GM12872 (cell line): ENCODE data around the gene RPUSD2.

Source experiments
- TF ChIP-seq, protein P1 (sequence below): IDR thresholded peaks from 3 replicates; pipeline ENCODE4 v1.5.1; 2011; ENCODE audit warnings: low read depth, mild to moderate bottlenecking, low read length, moderate library complexity; ENCODE audit not compliant: insufficient read depth

Gene RPUSD2

DNA sequence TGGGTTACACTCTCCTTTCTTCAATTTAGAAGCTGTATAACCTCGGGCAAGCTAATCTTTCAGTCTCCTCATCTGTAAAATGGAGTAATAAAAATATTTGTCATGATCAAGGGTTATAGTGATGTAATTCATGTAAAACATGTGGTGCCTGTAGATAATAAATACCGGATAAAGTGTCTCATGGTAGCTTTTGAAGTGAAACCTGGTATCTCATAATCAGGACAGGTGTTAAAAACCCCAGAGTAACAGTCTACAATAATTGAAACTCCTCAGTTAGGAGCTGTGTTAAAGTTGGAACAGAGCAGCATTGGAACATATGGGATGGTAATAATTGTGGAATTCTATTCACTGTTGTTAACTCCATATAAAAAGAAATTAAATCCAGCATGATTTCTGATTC is 24.1 kb downstream of the RPUSD2 start:
- TF ChIP-seq, protein P1, sequence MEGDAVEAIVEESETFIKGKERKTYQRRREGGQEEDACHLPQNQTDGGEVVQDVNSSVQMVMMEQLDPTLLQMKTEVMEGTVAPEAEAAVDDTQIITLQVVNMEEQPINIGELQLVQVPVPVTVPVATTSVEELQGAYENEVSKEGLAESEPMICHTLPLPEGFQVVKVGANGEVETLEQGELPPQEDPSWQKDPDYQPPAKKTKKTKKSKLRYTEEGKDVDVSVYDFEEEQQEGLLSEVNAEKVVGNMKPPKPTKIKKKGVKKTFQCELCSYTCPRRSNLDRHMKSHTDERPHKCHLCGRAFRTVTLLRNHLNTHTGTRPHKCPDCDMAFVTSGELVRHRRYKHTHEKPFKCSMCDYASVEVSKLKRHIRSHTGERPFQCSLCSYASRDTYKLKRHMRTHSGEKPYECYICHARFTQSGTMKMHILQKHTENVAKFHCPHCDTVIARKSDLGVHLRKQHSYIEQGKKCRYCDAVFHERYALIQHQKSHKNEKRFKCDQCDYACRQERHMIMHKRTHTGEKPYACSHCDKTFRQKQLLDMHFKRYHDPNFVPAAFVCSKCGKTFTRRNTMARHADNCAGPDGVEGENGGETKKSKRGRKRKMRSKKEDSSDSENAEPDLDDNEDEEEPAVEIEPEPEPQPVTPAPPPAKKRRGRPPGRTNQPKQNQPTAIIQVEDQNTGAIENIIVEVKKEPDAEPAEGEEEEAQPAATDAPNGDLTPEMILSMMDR, result no peak

DNA sequence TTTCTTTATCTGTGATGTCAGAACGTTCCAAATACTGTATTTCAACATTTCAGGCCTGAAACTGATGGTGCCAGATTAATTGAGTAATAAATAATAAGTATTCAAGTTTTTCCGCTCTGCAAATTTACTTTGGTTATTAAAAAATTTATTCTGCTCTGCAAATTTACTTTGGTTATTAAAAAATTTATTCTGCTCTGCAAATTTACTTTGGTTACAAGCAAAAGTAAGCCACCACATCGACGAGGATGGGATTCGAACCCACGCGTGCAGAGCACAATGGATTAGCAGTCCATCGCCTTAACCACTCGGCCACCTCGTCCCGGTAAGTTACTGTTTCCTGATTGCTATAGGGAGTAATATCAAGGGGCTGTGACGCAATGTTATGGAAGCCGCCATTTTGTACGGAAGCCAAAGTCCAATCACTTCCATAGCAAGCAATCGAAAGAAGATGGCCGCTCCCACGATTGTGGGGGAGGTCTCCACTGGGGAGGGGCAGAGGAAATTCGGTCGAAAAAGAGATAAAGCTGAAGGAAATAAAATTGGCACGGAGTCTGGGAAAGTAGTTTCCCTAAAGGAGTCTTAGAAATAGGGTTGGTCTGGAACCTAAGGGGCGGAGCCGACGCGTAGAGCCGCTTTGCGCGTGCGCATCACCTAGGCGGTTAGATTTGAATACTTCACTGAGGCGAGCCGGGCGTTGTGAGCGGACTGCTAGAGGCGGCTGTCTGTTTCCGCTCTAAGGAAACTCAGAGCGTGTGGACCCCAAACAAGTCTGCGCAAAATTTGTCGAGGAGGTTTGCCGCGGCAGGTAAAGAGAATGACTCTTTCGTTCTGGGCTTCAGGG is 24.7 kb downstream of the RPUSD2 start, which contains the start of gene KNL1:
Gene KNL1, plus strand, starts transcription at position 662 of the 841 bp plus-strand sequence. CDS start 8,683 bp downstream, outside the sequence.
- TF ChIP-seq, protein P1, result no peak

DNA sequence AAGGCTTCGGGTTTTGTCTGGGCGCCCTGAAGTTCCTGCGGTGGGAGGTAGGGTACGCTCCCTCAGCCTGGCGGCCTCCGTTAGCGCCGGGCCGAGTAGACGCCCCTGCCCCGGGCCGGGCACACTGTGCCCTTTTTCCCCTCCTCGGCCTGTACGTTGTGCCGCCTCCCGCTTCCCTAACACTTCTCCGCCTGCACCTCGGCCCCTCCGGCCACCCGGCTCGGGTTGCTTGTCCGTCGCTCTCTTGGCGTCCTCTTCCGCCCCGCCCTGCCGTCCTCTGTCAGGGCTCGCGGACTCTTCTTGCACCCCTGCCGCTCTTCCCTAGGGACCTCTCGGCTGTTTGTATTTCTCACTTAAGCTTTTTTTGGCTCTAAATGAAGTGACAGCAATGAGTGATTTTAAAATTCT is 25.3 kb downstream of the RPUSD2 start:
- TF ChIP-seq, protein P1, result peak; percentile 33; the same call in 1 of the 3 replicates

DNA sequence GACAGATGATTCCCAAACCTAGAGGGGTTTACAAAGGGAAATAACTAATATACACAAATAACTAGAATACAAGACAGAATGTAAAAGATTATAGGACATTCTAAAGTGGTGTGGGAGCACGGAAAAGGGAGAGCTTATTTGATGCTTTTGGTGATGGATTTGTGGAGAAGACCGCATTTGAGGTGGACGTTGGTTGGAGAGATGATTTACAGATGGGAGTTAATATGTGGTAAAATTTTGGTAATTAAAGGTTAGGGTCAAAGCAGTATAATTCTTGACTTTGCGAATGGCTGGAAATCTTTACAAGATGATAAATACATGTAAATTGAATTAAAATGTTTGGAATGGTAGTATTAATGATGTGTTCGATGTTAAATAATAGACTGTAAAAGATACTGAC is 26.1 kb downstream of the RPUSD2 start:
- TF ChIP-seq, protein P1, result no peak

DNA sequence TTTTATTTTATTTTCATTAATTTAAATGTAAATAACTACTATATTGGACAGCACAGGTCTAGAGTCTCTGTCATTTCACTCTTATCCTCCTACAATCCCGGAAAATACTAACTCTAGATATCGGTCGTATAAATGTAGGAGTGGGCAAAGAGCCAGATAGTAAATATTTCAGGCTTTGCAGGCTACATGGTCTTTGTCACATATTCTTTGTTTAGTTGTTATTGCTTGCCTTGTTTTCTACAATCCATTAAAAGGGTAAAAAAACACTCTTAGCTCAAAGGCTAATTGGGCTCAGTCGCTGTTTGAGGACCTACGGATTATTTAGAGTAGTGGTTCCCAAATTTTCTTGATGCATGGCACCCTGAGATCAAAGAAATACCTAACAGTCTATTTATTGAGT is 26.7 kb downstream of the RPUSD2 start:
- TF ChIP-seq, protein P1, result no peak

DNA sequence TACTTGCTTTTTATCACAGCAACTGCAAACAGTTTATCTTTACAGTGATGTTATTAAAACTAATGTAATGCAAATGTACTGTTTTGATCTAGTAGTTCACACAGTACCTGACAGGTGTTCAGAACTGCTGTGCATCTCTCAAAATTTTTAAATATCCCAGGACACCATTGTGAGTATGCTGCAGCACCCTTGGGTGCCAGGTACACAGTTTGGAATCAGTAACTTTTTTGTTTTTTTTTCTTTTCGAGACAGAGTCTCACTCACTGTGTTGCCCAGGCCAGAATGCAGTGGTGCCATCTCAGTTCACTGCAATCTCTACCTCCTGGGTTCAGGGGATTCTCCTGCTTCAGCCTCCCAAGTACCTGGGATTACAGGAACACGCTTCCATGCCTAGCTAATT is 27.9 kb downstream of the RPUSD2 start:
- TF ChIP-seq, protein P1, result no peak

DNA sequence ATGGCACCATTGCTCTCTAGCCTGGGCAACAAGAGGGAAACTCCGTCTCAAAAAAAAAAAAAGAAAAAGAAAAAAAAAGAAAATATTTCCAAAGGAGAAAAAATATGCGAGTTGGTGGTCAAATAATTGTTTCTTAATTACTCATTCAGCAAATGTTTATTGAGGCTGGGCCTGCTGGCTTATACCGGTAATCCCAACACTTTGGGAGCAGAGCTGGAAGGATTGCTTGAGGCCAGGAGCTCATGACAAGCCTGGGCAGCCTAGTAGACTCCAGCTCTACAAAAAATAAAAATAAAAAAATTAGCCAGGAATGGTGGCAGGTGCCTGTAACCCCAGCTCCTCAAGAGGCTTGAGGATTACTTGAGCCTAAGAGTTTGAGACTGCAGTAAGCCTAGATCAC is 29.0 kb downstream of the RPUSD2 start:
- TF ChIP-seq, protein P1, result no peak
